GM21381 (cell line): Measurements from ENCODE around the gene CD24.
"Not testable (repeated sequence)": the region's sequence is repeated elsewhere in the genome, so short reads cannot be mapped to it uniquely, and the experiment has no call there.

Experiments
- ATAC-seq: cut with Tn5 transposase; IDR thresholded peaks from one replicate; pipeline ENCODE4 v1.9.1; 2021; ENCODE audit warnings: mild to moderate bottlenecking, moderate library complexity; ENCODE audit not compliant: unreplicated experiment

CD24 gene

DNA sequence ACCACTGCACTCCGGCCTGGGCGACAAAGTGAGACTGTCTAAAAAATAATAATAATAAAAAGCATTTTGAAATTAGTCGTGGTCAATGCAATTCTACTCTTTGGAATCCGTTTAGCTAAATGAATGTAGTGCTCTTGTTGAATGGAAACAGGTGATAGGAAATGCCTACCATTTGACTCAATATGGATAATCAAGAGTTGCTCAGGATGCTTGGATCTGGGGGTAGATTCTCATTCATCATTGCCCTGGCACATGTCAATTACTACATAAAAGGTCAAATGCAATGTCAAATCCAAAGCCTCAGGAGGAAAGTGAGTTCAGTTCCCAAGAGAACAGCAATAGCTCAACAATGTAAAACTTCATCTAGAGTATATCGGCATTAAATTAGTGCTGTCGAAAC, 3.8 kb downstream of the CD24 start:
- not testable (repeated sequence) for ATAC-seq

GRCh38 chr6:106967936-106968555, 6.5 kb downstream of the CD24 start:
- ATAC-seq = no peak

GRCh38 chr6:106966671-106967640, 7.6 kb downstream of the CD24 start:
- no peak for ATAC-seq

DNA sequence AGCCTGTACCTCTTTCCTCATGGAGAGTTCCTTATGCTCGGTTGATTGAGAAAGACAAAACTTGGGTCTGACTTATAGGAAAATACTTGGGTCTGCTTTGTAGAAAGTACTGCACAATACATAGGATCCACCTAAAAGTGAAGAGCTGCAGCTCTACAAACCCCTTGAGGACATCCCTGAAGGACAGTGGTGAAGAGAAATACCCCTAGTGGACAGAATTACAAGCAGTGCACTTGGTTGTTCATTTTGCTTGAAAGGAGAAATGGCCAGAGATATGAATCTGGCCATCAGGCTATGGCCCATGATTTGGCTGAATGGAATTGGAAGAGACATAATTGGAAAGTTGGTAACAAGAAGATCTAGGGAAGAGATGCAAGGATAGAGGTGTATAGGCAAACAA, 8.3 kb downstream of the CD24 start:
- ATAC-seq = no peak

- no peak for ATAC-seq
These were observed 9.6 kb downstream of the CD24 start for GRCh38 chr6:106964954-106965353.

DNA sequence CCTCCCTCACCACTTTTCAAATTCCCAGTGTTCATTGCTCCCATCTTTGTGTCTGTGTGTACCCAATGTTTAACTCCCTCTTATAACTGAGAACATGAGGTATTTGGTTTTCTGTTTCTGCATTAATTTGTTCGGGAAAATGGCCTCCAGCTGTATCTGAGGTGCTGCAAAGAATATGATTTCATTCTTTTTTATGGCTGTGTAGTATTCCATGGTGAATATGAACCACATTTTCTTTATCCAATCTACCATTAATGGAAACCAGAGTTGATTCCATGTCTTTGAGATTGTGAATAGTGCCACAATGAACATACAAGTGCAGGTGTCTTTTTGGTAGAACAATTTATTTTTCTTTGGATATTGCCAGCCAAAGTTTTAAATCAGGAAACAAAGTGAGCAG, 10.4 kb downstream of the CD24 start:
- no peak for ATAC-seq

DNA sequence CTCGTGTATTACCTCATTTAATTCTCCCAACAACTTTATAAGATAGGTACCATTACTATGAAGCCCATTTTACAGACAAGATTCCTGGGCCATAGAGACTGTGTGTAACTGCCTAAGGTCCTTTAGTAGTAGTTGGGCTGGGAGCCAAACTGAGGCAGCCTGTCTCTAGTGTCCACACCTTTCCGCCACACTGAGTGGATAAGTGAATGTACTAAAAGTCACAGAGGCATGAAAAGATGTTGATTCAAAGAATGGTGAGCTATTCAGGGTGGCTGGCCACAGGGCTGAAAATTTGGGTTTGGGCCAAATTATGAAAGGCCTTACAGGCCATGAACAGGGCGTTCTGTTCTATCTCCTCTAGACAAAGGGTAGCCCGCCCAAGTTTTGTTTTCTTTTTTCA, 11.0 kb downstream of the CD24 start:
- ATAC-seq = no peak

DNA sequence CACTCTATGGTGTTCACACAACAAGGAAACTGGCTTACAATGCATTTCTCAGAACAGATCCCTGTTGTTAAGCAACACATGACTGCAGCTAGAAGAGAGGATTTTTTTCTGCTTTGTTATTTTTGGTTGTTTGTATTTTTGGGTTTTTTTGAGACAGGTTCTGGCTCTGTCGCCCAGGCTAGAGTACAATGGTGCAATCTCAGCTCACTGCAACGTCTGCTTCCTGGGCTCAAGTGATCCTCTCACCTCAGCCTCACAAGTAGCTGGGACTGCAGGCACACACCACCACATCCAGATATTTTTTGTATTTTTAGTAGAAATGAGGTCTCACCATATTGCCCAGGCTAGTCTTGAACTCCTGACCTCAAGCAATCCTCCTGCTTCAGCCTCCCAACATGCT, 12.7 kb downstream of the CD24 start:
- ATAC-seq = no peak

- ATAC-seq = no peak
These were observed 13.4 kb downstream of the CD24 start for GRCh38 chr6:106961136-106961535.

DNA sequence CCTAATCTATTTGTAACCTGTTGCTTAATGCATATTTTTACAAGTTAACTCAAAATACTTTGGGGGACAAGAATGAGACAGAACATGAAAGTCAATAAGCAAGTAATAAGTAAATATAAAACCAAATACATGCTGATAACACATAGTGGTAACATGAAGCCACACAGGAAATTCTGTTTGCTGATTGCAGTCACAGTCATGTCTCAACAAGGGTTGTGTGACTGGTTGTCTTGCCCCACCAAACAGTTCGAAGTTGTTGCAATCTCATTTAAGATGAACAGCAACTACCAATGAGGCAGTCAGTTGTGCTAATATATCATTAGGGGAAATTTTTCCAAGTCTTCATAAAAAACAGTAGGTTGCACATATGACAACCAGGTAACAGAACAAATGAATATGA, 14.5 kb downstream of the CD24 start:
- no peak for ATAC-seq

- peak; percentile 57 for ATAC-seq
These were observed 34.7 kb downstream of the CD24 start for GRCh38 chr6:106939848-106940247.

DNA sequence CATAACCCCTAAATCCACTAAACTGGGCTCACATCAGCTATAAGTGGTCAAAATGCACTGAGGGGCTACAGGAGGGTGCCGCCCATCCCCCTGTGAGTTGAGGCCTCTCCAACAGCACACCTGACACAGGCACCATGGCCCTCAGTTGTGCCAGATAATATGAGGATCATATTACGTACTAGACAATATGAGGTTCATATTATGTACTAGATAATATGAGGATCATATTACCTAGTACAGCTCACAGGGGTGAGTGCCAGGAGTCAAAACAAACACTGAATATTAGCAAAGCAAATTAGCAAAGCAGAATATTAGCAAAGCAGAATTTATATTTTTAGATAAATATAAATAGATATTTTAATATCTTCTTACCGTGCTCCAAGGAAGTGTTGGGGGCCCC, 35.3 kb downstream of the CD24 start:
- no peak for ATAC-seq

DNA sequence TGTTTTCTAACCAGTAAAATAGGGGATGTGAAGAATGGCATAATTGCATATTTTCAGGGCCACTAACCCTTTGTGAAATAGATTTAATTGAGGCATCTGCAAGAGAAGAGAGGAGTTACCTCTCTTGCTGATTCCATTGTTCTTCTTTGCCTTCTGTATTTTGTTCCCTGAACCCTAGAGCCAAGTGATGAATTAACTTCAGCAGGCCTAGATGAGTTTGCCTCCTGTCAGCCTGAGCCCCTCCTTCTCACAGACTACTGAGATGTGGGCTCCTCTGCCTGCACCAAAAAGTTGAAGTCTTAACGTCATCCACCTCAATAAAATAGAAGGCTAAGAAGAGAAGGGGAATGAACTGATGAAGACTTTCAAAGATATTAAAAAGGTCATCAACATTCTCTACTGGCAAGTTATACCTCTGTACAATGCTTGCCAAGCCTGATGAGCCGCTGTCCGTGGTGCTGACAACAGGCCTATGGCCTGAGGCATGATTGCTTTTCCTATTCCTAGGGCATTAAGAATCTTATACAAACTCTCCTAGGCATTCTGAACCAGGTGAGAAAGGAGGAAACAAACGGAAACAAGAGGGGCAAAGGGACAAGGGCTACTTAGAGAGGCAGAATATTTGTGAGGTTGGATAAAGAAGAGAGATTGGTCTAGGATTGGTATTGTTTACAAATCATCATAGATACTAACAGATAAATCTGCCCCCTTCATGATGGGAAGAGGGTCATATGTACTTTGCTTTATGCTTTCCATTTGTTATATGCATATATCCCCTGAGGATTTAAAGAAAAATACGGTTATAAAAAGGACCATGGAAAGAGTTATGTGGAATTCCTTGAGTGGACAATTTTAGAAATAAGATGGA, 46.8 kb downstream of the CD24 start:
- ATAC-seq = no peak

- no peak for ATAC-seq
These were observed 48.6 kb downstream of the CD24 start for GRCh38 chr6:106925948-106926347.

GRCh38 chr6:106924694-106925523, 49.6 kb downstream of the CD24 start:
- ATAC-seq = no peak

GRCh38 chr6:106922626-106923025, 51.9 kb downstream of the CD24 start:
- ATAC-seq = no peak
